ENCODE results near the gene PCDHA13. TPM values are rescaled to one million over a fixed set of nuclear protein-coding genes. Genes with fewer than 3 reads are reported as not detected.
"Not testable (repeated sequence)": the region's sequence is repeated elsewhere in the genome, so short reads cannot be mapped to it uniquely, and the experiment has no call there.

PCDHA13 gene, protein sequence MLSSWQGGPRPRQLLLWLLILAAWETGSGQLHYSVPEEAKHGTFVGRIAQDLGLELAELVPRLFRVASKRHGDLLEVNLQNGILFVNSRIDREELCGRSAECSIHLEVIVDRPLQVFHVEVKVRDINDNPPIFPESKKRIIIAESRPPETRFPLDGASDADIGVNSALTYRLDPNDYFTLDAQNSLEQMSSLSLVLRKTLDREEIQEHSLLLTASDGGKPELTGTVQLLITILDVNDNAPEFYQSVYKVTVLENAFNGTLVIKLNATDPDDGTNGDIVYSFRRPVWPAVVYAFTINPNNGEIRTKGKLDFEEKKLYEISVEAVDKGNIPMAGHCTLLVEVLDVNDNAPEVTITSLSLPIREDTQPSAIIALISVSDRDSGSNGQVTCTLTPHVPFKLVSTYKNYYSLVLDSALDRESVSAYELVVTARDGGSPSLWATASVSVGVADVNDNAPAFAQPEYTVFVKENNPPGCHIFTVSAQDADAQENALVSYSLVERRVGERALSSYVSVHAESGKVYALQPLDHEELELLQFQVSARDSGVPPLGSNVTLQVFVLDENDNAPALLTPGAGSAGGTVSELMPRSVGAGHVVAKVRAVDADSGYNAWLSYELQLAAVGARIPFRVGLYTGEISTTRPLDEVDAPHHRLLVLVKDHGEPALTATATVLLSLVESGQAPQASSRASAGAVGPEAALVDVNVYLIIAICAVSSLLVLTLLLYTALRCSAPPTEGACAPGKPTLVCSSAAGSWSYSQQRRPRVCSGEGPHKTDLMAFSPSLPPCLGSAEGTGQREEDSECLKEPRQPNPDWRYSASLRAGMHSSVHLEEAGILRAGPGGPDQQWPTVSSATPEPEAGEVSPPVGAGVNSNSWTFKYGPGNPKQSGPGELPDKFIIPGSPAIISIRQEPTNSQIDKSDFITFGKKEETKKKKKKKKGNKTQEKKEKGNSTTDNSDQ
- 0.30 TPM for polyA plus RNA-seq (2013, experiment 1 of 2)
- polyA plus RNA-seq (2013, experiment 2 of 2) = 0.29 TPM

GRCh38 chr5:140881889-140882590, at the start of gene PCDHA13:
Gene PCDHA13, plus strand, starts transcription at chr5:140882124. Its CDS starts 145 bp downstream, at chr5:140882269.
- Histone ChIP-seq H3K4me1 (ENCODE audit: control insufficient read depth, insufficient read depth, low read depth, low read length) (peaks cover 5% of the 10 kb centered on the region), H3K23ac (ENCODE audit: low read length in 2 of 2) (no peak within 1 kb of the TSS), H3K36me3 (ENCODE audit: control insufficient read depth in 1 of 2, insufficient read depth in 2 of 2, low read depth in 1 of 2, low read length in 2 of 2) (peaks cover 0 to 25% of the 10 kb centered on the region in 2 experiments), H2BK12ac (ENCODE audit: low read length in 2 of 2) (no peak within 1 kb of the TSS), H2AK5ac (ENCODE audit: low read length, severe bottlenecking) (no peak within 1 kb of the TSS), H3K9me3 (ENCODE audit: control insufficient read depth, low read length) (peaks cover 38% of the 10 kb centered on the region), H3K18ac (ENCODE audit: low read depth in 1 of 2, low read length in 2 of 2) (no peak within 1 kb of the TSS), H3K4ac (ENCODE audit: low read depth in 1 of 2, low read length in 2 of 2) (no peak within 1 kb of the TSS), H2AFZ (ENCODE audit: low read depth, low read length) (peak within 1 kb of the TSS; percentile 3), H3K27ac (ENCODE audit: low read length, poor library complexity, severe bottlenecking) (no peak within 1 kb of the TSS), H2BK5ac (ENCODE audit: low read depth, low read length, poor library complexity, severe bottlenecking) (no peak within 1 kb of the TSS), H3K14ac (ENCODE audit: low read length in 2 of 2) (no peak within 1 kb of the TSS), H2BK120ac (ENCODE audit: low read depth, low read length) (no peak within 1 kb of the TSS), H4K8ac (ENCODE audit: low read length) (no peak within 1 kb of the TSS), H4K91ac (ENCODE audit: low read length) (no peak within 1 kb of the TSS), H3K4me2 (ENCODE audit: low read length, poor library complexity, severe bottlenecking) (no peak within 1 kb of the TSS), H3K79me1 (replicated peaks; ENCODE audit: low read length, poor library complexity, severe bottlenecking) (peaks cover 3% of the 10 kb centered on the region), H3K4me3 (ENCODE audit: insufficient read depth in 1 of 2, low read depth in 1 of 2, low read length in 2 of 2) (peak within 1 kb of the TSS in 1 of 2 experiments; percentile 39), H2BK15ac (ENCODE audit: low read depth, poor library complexity, severe bottlenecking) (no peak within 1 kb of the TSS), H3K9ac (ENCODE audit: low read length) (no peak within 1 kb of the TSS), H3K27me3 (ENCODE audit: control insufficient read depth in 1 of 2, insufficient read depth in 1 of 2, low read length in 2 of 2) (no peaks in the 10 kb centered on the region)
- WGBS = 69% methylated on average over 29 of the region's 35 CpGs
- DNase-seq = peak; percentile 50

- H2BK15ac ChIP-seq (ENCODE audit: low read depth, poor library complexity, severe bottlenecking) = no peak within 1 kb of the TSS
- no peak within 1 kb of the TSS for H3K9ac ChIP-seq (ENCODE audit: low read length)
- no peak within 1 kb of the TSS for H4K8ac ChIP-seq (ENCODE audit: low read length)
- peaks cover 2% of the 10 kb centered on the region for H3K4me1 ChIP-seq (ENCODE audit: control insufficient read depth, insufficient read depth, low read depth, low read length)
- H3K18ac ChIP-seq (ENCODE audit: low read depth in 1 of 2, low read length in 2 of 2) = no peak within 1 kb of the TSS
- WGBS = 87% methylated on average over 7 of the region's 8 CpGs
- no peak within 1 kb of the TSS for H2AFZ ChIP-seq (ENCODE audit: low read depth, low read length)
- no peak within 1 kb of the TSS for H2BK12ac ChIP-seq (ENCODE audit: low read length in 2 of 2)
- no peaks in the 10 kb centered on the region for H3K27me3 ChIP-seq (ENCODE audit: control insufficient read depth in 1 of 2, insufficient read depth in 1 of 2, low read length in 2 of 2)
- H3K23ac ChIP-seq (ENCODE audit: low read length in 2 of 2) = no peak within 1 kb of the TSS
- no peak within 1 kb of the TSS for H4K91ac ChIP-seq (ENCODE audit: low read length)
- no peak within 1 kb of the TSS for H3K4ac ChIP-seq (ENCODE audit: low read depth in 1 of 2, low read length in 2 of 2)
- no peak within 1 kb of the TSS for H3K27ac ChIP-seq (ENCODE audit: low read length, poor library complexity, severe bottlenecking)
- H3K36me3 ChIP-seq (ENCODE audit: control insufficient read depth in 1 of 2, insufficient read depth in 2 of 2, low read depth in 1 of 2, low read length in 2 of 2) = peaks cover 0 to 26% of the 10 kb centered on the region in 2 experiments
- H2BK120ac ChIP-seq (ENCODE audit: low read depth, low read length) = no peak within 1 kb of the TSS
- H3K9me3 ChIP-seq (ENCODE audit: control insufficient read depth, low read length) = peaks cover 45% of the 10 kb centered on the region
- H3K14ac ChIP-seq (ENCODE audit: low read length in 2 of 2) = no peak within 1 kb of the TSS
- H2AK5ac ChIP-seq (ENCODE audit: low read length, severe bottlenecking) = no peak within 1 kb of the TSS
- H3K4me2 ChIP-seq (ENCODE audit: low read length, poor library complexity, severe bottlenecking) = no peak within 1 kb of the TSS
- no peak for DNase-seq
- H2BK5ac ChIP-seq (ENCODE audit: low read depth, low read length, poor library complexity, severe bottlenecking) = no peak within 1 kb of the TSS
- H3K79me1 ChIP-seq (replicated peaks; ENCODE audit: low read length, poor library complexity, severe bottlenecking) = peaks cover 8% of the 10 kb centered on the region
- peak within 1 kb of the TSS in 1 of 2 experiments; percentile 53 for H3K4me3 ChIP-seq (ENCODE audit: insufficient read depth in 1 of 2, low read depth in 1 of 2, low read length in 2 of 2)
Observed at GRCh38 chr5:140833993-140834392, 47.9 kb upstream of the PCDHA13 start, which contains the start of gene PCDHA7. Gene PCDHA7, plus strand, starts transcription at chr5:140834269. Its CDS starts 115 bp downstream, at chr5:140834384.

DNA sequence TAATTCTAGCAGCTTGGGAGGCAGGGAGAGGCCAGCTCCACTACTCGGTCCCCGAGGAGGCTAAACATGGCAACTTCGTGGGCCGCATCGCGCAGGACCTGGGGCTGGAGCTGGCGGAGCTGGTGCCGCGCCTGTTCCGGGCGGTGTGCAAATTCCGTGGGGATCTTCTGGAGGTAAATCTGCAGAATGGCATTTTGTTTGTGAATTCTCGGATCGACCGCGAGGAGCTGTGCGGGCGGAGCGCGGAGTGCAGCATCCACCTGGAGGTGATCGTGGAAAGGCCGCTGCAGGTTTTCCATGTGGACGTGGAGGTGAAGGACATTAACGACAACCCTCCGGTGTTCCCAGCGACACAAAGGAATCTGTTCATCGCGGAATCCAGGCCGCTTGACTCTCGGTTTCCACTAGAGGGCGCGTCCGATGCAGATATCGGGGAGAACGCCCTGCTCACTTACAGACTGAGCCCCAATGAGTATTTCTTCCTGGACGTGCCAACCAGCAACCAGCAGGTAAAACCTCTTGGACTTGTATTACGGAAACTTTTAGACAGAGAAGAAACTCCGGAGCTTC, 47.4 kb upstream of the PCDHA13 start:
- H2BK15ac ChIP-seq (ENCODE audit: low read depth, poor library complexity, severe bottlenecking); H3K14ac ChIP-seq (ENCODE audit: low read length in 2 of 2); H3K4me1 ChIP-seq (ENCODE audit: control insufficient read depth, insufficient read depth, low read depth, low read length); H2AFZ ChIP-seq (ENCODE audit: low read depth, low read length); H4K8ac ChIP-seq (ENCODE audit: low read length); H4K91ac ChIP-seq (ENCODE audit: low read length); H2BK5ac ChIP-seq (ENCODE audit: low read depth, low read length, poor library complexity, severe bottlenecking); H3K9ac ChIP-seq (ENCODE audit: low read length); H3K27me3 ChIP-seq (ENCODE audit: control insufficient read depth in 1 of 2, insufficient read depth in 1 of 2, low read length in 2 of 2); DNase-seq; H2BK12ac ChIP-seq (ENCODE audit: low read length in 2 of 2); H3K79me1 ChIP-seq (replicated peaks; ENCODE audit: low read length, poor library complexity, severe bottlenecking); H3K4me2 ChIP-seq (ENCODE audit: low read length, poor library complexity, severe bottlenecking); H3K18ac ChIP-seq (ENCODE audit: low read depth in 1 of 2, low read length in 2 of 2); H3K27ac ChIP-seq (ENCODE audit: low read length, poor library complexity, severe bottlenecking); H3K23ac ChIP-seq (ENCODE audit: low read length in 2 of 2); H2BK120ac ChIP-seq (ENCODE audit: low read depth, low read length); H2AK5ac ChIP-seq (ENCODE audit: low read length, severe bottlenecking); H3K4ac ChIP-seq (ENCODE audit: low read depth in 1 of 2, low read length in 2 of 2): not testable (repeated sequence)
- peak overlapping the region in 1 of 2 experiments; percentile 53 for H3K4me3 ChIP-seq (ENCODE audit: insufficient read depth in 1 of 2, low read depth in 1 of 2, low read length in 2 of 2)
- H3K36me3 ChIP-seq (ENCODE audit: control insufficient read depth in 1 of 2, insufficient read depth in 2 of 2, low read depth in 1 of 2, low read length in 2 of 2) = peaks cover 0 to 21% of the 10 kb centered on the region in 2 experiments
- H3K9me3 ChIP-seq (ENCODE audit: control insufficient read depth, low read length) = peaks cover 45% of the 10 kb centered on the region
- WGBS = 98% methylated on average over 22 of the region's 38 CpGs

Measured in mesenchymal stem cell (in vitro differentiated cells and primary cell).